ENCODE results near the gene FBRSL1. TPM values are rescaled to one million over a fixed set of nuclear protein-coding genes. Genes with fewer than 3 reads are reported as not detected.

Gene FBRSL1
- total and polyA plus RNA-seq, 9 of the 15 experiments (the other 6 are each of a cell fraction or from before 2014, with no cell fraction given), result 0.24 to 129 (median 7.3) TPM

DNA sequence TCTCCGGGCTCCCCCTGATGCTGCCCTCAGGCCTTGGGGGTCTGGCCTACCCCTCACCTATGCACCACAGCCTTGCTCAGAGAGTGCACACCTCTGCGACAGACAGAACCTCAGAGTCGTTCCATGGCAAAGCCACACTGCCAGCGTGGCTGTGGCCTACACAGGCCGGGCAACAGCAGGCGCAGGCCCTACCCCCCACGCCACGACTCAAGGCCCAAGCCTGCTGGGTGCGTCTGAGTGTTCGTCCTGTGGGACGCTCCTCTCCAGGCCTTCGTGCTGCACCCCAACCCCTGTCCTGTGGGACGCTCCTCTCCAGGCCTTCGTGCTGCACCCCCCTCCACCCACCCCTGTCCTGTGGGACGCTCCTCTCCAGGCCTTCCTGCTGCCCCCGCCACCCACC lies 66.3 kb downstream of the FBRSL1 start (continued):
- TF ChIP-seq NKRF (IDR thresholded peaks at IDR 0.05; ENCODE audit: borderline replicate concordance) (no peak), SMARCA5 (IDR thresholded peaks at IDR 0.05) (no peak), HDAC6 (IDR thresholded peaks at IDR 0.05; ENCODE audit: low read depth, low read length) (no peak), ZMIZ1 (IDR thresholded peaks at IDR 0.05; ENCODE audit: low read depth in 2 of 2, low read length in 2 of 2) (no peak), KLF16 (IDR thresholded peaks at IDR 0.05) (no peak), ZNF778 (CRISPR knock-in tag; IDR thresholded peaks at IDR 0.05) (no peak), TCF7 (IDR thresholded peaks at IDR 0.05; ENCODE audit: borderline replicate concordance) (no peak), ZNF449 (CRISPR knock-in tag; IDR thresholded peaks at IDR 0.05) (no peak), SOX6 (IDR thresholded peaks at IDR 0.05) (no peak), ZNF518B (CRISPR knock-in tag; IDR thresholded peaks at IDR 0.05) (no peak), PCBP2 (IDR thresholded peaks at IDR 0.05; ENCODE audit: low read depth, low read length, poor library complexity, severe bottlenecking) (no peak)
